NCI-H187 treated with DMSO at 0.1 percent for 48 hours (cell line): Measurements from ENCODE around the gene NR4A1.

Experiments used
- DNase-seq: peaks from one replicate; lab custom pipeline; 2025; lab: John Stamatoyannopoulos, UW

Gene NR4A1

GRCh38 chr12:52050758-52051541, at the start of gene NR4A1:
Gene NR4A1, plus strand, starts transcription at chr12:52051442. Its CDS starts 2,887 bp downstream, at chr12:52054329.
- no peak for DNase-seq

GRCh38 chr12:52003016-52003550, 48.2 kb upstream of the NR4A1 start:
- no peak for DNase-seq

GRCh38 chr12:52003591-52003990, 47.7 kb upstream of the NR4A1 start:
- no peak for DNase-seq

- DNase-seq = no peak
These were observed 47.1 kb upstream of the NR4A1 start for GRCh38 chr12:52004042-52004648.

GRCh38 chr12:52005218-52005902, 45.9 kb upstream of the NR4A1 start:
- no peak for DNase-seq

GRCh38 chr12:52005903-52006703, 45.1 kb upstream of the NR4A1 start:
- no peak for DNase-seq

- no peak for DNase-seq
These were observed 44.5 kb upstream of the NR4A1 start, which contains the start of gene TAMALIN for GRCh38 chr12:52006726-52007157. Gene TAMALIN, plus strand, starts transcription at chr12:52006946. Its CDS starts 74 bp downstream, at chr12:52007020.

- DNase-seq = no peak
These were observed 43.9 kb upstream of the NR4A1 start for GRCh38 chr12:52007158-52007921.

- no peak for DNase-seq
These were observed 43.2 kb upstream of the NR4A1 start for GRCh38 chr12:52007982-52008510.

- DNase-seq = no peak
These were observed 42.0 kb upstream of the NR4A1 start for GRCh38 chr12:52009081-52009751.

- no peak for DNase-seq
These were observed 41.1 kb upstream of the NR4A1 start for GRCh38 chr12:52010152-52010622.

GRCh38 chr12:52010692-52011601, 40.3 kb upstream of the NR4A1 start:
- no peak for DNase-seq

GRCh38 chr12:52011602-52012214, 39.5 kb upstream of the NR4A1 start:
- no peak for DNase-seq

GRCh38 chr12:52013626-52014310, 37.5 kb upstream of the NR4A1 start:
- no peak for DNase-seq

- no peak for DNase-seq
These were observed 36.4 kb upstream of the NR4A1 start for GRCh38 chr12:52014567-52015530.

GRCh38 chr12:52015532-52016041, 35.7 kb upstream of the NR4A1 start:
- DNase-seq = no peak
